GM18508 (cell line): ENCODE measurements around the gene CNOT4.
"Not testable (repeated sequence)": the region's sequence is repeated elsewhere in the genome, so short reads cannot be mapped to it uniquely, and the experiment has no call there.

Experiments
- ATAC-seq: cut with Tn5 transposase; IDR thresholded peaks from one replicate; pipeline ENCODE4 v1.9.1; 2021; ENCODE audit warnings: moderate number of reproducible peaks; ENCODE audit not compliant: insufficient read depth, unreplicated experiment

The CNOT4 gene

DNA sequence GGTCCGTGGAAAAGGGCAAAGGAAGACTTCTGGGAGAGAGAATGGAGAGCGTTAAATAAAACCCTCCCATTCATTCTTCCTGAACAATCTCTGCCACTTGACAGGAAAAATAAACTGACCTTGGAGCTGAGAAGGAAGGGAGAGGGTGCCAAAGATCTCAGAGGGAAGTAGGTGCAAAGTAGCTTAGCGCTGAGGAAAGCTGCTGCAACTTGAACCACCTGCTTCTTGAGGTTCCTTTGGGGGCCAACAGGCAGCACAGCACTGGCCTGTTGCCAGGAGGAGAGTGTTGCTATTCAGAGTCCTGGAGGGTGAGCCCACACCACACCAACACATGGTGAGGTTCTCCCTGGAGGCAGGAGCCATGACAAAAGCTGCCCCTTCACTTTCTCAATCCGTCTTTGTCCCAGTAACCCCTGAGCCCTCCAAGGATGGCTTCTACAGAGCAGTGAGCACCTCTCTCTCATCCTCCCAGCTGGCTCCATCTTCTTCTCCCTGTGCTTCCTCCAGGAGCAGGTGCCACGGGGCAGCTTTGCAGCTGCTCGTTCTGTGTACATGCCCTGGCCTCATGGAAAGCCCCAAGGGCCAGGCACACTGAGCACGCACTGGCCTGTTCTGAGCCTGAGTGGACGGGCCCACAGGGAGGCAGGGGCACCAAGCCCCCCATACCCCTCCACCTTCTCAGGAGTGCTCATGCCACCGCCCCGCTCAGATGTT lies 174.9 kb downstream of the CNOT4 start:
- ATAC-seq, result no peak

DNA sequence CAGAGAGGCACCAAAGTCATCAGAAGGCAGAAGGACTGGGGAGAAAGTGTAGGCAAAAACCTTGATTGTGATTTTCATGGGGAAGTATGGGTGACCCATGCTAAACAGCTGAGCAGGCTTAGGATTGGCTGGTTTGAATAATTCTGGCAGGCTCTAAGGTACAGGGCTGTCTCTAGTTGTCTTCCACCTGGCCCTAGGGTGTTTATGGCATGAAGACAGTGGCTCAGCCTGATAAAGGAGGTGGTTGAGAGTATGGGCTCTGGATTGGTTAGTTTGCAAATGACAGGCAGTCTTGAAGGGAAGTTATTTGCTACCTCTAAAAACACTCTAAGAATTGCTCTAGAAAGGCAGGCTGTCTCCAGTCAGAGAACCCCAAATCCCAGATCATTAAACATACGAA lies 176.0 kb downstream of the CNOT4 start:
- no peak for ATAC-seq

DNA sequence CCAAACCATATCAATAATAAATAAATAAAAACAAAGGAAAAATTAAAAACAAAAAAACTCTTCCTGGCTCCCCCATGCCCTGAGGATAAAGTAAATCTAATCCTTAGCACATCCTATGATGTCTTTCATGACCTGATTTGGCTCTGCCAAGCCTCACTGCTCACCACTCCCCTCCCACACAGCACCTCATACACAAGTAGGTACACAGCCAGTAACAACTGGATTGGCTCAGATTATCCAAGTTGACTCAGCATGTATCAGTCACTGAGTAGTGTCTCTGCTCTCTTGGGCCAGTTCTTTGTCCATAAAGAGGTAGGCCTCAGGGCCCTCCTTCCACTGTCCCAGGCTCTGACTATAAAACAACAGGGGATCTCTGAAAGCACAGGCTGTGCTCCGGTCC lies 176.7 kb downstream of the CNOT4 start:
- no peak for ATAC-seq

DNA sequence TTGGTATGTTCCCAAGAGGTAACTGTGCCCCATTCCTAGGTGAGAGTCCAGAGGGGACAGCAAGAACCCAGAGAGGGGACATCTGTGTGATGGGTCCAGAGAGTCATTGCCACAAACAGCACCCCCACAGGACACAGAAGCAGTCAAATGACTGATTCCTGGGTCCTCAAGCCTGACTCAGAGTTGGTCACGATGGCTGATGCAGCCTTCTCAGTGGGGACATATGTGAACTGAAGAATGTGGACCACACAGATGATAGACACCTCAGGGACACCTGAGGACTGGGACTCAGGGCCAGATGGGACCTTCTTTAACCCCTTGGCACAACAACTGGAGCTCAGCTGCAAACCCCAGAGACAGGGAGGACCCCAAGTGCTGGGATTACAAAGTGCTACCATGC lies 179.8 kb downstream of the CNOT4 start:
- no peak for ATAC-seq

DNA sequence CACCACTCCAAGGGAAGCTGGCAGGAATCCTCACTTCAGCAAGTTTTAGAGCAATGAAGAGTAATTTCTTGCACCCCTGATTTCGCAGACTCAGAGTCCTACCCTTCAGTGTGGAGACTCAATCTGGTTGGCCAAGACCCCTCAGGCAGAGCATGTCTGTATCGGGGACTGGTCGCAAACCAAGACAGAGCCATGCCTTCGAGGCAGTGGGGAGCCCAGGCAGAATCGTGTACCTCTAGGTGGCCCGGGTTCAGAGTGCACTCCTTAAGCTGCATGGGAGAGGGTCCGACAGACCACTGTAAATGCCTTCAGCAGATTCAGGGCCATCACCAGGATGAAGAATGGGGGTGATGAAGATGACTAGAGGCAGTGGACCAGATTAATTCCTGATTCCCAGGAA lies 181.4 kb downstream of the CNOT4 start:
- ATAC-seq, result no peak

DNA sequence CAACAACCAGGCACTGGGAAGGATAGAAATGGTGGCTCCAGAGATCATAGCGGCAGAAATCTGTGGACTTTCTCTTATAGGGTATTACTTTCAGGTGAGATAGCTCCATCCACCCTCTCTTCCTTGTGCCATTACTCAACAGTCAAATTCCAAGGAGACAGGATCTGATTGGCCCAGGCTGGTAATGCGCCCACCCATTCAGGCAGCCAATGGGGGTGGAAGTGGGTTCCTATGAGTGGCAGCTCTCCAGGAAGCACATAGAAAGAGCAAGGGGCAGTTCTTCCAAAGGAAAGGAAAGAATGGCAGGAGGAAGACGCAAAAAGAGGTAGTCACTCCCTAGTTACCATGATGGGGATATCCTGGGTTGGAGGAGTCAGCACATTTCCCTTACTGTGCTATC lies 181.8 kb downstream of the CNOT4 start:
- ATAC-seq, result no peak

DNA sequence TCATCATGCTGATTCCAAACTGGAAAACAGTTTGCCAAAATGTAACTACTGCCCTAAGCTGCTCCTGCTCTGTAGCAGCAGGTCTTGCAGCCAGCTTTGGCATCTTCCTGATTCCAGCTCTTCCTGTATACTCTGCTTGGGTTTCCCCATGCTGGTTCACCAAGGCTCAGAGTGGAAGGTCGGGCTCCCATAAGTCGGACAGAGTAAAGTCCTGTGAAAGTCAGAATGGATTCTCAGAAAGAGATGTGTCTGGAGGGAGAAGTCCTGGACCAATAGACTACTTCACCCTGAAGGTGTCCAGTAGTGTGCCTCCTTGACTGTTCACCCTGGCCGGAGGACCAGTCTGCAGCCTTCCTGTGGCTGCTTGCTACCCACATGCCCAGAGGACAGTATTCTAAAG lies 182.4 kb downstream of the CNOT4 start:
- ATAC-seq, result no peak

DNA sequence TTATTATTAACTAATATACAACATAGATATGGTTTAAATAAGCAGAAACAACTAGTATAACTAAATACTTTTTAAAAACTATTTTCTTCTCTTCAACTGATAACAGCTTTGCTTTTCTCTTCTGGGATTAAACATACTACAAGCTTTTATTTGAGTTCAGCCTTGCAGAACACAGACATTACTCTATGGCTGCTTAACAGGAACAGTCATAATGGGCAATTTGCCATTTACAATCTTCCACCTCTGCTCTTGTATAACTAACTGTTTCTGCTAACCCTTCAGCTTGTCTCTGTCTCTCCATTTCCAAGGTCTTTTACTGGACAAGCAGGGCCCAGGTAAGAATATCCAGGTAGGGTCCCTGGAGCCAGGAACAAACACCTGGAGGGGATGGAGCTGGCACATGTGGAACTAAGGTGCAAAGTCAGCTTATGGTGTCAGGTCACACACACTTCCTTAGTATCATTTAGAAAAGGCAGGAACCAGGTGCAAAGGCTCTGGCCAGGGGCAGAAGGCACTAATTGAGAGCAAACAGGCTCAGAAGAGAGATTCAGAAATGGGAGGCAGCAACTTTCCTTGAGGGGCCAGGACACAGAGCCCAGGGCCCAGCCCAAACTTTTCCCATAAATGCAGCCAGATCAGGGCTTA lies 183.1 kb downstream of the CNOT4 start:
- ATAC-seq, result no peak

DNA sequence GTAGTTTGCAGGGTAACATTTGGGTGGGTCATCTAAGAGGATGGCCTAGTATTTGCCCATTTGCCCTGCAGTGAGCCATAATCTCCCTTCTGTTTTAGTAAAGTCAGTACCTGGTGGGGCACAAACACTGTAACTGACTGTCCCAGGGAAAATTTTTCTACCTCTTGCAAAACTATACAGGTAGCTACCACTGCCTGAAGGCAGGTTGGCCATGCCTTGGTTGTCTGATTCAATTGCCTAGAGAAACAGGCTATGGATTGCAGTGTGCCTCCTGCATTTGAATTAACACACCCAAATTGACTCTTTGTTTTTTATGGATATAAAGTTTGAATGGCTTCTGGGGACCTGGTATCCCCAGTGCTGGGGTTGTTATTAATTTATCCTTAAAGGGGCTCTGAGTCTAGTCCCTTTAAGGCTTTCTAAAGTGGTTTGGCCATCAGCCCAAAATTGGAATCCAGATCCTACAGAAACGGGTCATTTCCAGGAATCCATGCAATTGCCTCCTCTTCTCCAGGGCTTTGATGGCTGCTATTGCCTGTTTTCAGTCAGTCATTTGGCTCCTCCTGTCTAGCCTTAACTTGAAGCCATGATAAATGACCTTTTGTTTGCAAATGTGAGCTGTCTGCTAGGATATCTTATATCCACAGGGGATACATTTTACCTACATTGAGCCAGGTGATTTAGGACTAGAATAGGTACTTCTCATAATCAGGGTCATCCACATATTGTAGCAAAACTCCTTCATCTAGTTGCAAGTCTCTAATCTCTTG lies 187.1 kb downstream of the CNOT4 start:
- no peak for ATAC-seq

DNA sequence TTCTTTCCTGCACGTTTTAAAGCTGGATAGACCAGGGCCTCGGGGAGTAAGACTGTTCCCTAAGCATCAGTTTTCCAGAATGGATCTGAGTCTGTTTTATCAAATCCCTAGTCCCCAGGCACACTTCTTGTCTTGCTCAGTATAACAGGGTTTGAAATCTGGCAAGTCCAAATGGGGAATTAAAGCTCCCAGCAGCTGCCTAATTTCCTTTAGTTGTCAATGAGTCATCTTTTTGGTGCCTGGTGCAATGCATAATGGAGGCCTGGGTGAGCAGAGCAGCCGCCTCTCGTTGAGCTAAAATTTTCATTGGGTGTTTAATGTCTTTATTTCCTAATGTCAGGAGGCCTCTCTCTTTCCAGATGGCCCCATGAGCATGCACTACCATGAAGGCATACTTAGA lies 188.3 kb downstream of the CNOT4 start:
- ATAC-seq, result no peak

DNA sequence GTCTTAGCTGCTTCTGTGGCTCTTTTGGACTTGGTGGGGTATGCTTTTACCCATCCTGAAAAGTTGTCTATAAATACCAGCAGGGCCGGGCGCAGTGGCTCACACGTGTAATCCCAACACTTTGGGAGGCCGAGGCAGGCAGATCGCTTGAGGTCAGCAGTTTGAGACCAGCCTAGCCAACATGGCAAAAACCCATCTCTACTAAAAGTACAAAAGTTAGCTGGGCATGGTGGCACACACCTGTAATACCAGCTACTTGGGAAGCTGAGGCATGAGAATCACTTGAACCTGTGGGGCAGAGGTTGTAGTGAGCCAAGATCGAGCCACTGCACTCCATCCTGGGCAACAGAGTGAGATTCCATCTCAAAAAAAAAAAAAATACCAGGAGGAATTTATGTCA lies 188.9 kb downstream of the CNOT4 start:
- ATAC-seq, result not testable (repeated sequence)

DNA sequence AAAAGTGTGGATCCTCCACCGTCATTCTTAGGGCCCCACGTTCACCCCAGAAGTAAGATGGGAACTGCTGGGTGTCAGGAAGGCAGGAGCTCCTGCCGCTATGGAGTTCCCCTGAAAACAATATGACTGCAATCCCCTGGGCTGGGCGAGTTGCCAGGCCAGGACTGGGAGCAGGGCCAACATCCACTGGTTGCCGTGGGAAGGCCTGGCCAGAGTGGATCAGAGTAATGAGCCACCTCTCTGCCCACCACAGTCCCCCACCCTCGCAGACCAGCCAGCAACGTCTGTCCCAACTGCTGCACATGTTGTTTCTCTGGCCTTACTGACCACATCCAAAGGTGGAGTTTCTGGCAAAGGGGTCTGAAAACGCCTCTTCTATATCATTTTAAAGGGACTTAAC lies 189.6 kb downstream of the CNOT4 start:
- ATAC-seq, result no peak

DNA sequence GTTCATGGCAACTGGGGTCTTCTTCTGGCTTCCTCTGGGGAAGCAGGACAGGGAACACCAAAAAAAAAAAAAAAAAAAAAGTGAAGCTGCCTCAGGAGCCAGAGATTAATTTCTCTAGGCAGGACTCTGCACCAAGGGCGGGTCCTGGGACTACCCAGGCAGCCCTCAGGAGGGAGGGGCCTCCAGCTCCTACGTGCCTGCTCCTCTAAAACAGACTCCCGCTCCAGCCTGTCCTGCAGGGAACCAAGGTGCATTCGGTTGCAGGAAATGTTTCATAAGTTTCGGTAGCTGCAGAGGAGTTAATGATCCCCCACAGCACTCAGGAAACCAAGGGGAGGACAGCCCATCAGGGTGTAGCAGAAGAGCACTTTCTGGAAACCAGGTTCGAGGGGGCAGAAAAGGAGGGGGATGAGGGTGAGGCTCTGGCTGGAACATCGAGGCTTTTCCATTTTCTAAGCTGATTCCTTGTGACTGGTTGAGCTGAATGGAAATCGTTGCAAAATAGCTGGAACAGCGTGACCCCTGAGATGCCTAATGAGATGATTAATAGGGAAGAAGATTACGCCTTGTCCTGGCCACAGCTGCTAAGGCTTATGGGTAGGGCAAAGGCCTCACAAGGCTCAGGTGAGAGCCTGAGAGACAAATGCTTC lies 192.1 kb downstream of the CNOT4 start:
- no peak for ATAC-seq

DNA sequence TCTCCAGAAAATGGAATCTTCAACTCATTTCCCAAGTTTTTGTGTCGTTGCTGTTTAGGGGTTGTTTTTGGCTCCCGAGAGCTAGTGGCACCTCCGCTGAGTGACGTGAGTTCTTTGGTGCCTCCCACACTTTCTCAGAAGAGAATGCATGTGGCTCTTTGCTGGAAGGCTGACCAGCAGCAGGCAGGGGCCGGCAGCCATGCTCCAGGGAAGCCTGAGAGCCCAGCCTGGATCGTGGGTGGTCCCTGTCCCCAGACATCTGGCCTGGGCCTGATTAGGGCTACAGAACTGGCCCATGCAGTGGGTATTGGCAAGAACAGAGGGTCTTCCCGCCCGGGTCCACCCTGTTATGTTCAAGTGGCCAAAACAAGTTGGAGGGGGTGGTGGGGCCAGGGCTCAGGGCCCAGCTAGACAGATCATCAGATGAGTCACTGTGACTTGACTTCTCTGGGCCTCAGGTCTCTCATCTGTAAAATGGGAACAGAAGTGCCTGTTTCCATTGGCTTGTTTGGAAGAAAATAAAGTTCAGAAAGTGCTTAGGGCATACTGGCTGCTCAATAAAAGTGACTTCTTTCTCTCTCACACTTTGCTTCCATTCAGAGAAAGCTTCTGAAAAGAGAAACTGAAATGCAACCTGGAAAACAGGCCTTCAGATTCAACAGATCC lies 193.1 kb downstream of the CNOT4 start:
- no peak for ATAC-seq

DNA sequence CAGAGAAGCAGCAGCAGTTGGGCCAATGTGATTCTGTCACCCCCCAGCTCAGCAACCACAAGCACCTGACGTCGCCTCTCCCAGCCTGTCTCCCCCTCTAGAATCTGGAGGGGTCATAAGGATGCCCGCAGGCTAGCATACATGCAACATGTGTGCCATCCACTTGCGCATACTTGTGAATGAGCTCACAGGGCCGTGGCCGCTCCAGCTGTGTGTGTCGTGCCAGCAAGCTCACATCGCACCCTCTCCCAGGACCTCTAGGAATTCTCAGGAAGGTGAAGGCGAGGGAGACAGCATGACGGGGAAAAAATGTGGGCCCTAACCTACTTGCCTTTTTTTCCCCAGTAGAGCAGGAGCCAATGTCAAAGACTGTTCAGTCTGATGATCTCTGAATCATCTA lies 195.9 kb downstream of the CNOT4 start:
- ATAC-seq, result no peak
